OCI-LY3 (cell line): Measurements from ENCODE around the gene IL1RAP.

Experiments
- CTCF ChIP-seq: fragments of 200-600, 300-600 bp; sonication (generic); IDR thresholded peaks from 2 replicates; pipeline ENCODE4 v1.5.1; 2014; ENCODE audit warnings: antibody characterized with exemption, low read length, low read depth
- EZH2phosphoT487 ChIP-seq: fragments of 200-600 bp; shearing (Covaris generic); IDR thresholded peaks from 2 replicates; pipeline ENCODE4 v1.6.1; 2018; ENCODE audit warnings: antibody characterized with exemption, mixed run types, low read depth

- TF ChIP-seq CTCF (no peak), EZH2phosphoT487 (no peak)
These were observed 2.5 kb downstream of the IL1RAP start for GRCh38 chr3:190516416-190516815.
